Suprapubic skin (tissue), 4 donors: Measurements from ENCODE around the gene UEVLD.

Experiments used
- EP300 ChIP-seq: sonication (generic); formaldehyde crosslinking; IDR thresholded peaks from one replicate; pipeline ENCODE4 v1.6.1; 2017; ENCODE audit warnings: antibody characterized with exemption
- POLR2A ChIP-seq, 2 donors: fragments of 450-650 bp; IDR thresholded peaks; one replicate each; pipeline ENCODE4 v1.6.1; 2017; ENCODE audit warnings: antibody characterized with exemption in 2 of 2, mild to moderate bottlenecking in 2 of 2, moderate library complexity in 2 of 2
- POLR2AphosphoS5 ChIP-seq, 3 donors: sonication (generic); formaldehyde crosslinking; IDR thresholded peaks; one replicate each; pipeline ENCODE4 v1.6.1; 2017; ENCODE audit warnings: antibody characterized with exemption in 3 of 3
- TF ChIP-seq, protein P1 (sequence below), 2 donors: fragments of 200-600 bp in 1 of 2; fragments of 450-650 bp in 1 of 2; sonication (generic) in 1 of 2; IDR thresholded peaks; one replicate each; pipeline ENCODE4 v1.5.1; 2016 to 2019; ENCODE audit warnings: antibody characterized with exemption in 2 of 2, mild to moderate bottlenecking in 1 of 2, moderate library complexity in 1 of 2

GRCh38 chr11:18493310-18493709 is 95.2 kb downstream of the UEVLD start:
- TF ChIP-seq, protein P1, sequence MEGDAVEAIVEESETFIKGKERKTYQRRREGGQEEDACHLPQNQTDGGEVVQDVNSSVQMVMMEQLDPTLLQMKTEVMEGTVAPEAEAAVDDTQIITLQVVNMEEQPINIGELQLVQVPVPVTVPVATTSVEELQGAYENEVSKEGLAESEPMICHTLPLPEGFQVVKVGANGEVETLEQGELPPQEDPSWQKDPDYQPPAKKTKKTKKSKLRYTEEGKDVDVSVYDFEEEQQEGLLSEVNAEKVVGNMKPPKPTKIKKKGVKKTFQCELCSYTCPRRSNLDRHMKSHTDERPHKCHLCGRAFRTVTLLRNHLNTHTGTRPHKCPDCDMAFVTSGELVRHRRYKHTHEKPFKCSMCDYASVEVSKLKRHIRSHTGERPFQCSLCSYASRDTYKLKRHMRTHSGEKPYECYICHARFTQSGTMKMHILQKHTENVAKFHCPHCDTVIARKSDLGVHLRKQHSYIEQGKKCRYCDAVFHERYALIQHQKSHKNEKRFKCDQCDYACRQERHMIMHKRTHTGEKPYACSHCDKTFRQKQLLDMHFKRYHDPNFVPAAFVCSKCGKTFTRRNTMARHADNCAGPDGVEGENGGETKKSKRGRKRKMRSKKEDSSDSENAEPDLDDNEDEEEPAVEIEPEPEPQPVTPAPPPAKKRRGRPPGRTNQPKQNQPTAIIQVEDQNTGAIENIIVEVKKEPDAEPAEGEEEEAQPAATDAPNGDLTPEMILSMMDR (IDR thresholded peaks at IDR 0.05), result no peak
- TF ChIP-seq POLR2AphosphoS5 (IDR thresholded peaks at IDR 0.05) (no peak), POLR2A (IDR thresholded peaks at IDR 0.05) (no peak), EP300 (no peak)
